Fibroblast of skin of scalp (primary cell): Measurements from ENCODE around the gene LPGAT1.
"Not testable (repeated sequence)": the region's sequence is repeated elsewhere in the genome, so short reads cannot be mapped to it uniquely, and the experiment has no call there.

ENCODE experiments used
- DNase-seq: peaks from one replicate; pipeline ENCODE4 v3.0.0-alpha.2; 2013

Gene LPGAT1

DNA sequence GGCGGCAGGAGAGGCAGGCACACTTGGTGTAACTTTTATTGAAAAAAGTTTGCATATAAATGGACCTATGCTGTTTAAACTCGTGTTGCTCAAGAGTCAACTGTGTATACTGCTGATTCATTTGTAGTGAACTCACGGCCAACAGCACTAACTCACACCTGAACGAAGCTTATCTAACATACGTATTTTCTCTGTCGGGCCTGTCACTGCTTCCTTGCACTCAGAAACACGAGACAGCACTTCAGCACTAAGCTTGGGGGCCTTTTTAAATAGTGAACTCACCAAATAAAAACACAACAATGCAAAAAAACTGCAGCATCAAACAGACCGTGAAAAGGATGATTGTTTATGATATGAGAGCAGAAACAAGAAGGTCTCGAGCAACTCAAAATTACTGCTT lies 96.2 kb downstream of the LPGAT1 start:
- no peak for DNase-seq

DNA sequence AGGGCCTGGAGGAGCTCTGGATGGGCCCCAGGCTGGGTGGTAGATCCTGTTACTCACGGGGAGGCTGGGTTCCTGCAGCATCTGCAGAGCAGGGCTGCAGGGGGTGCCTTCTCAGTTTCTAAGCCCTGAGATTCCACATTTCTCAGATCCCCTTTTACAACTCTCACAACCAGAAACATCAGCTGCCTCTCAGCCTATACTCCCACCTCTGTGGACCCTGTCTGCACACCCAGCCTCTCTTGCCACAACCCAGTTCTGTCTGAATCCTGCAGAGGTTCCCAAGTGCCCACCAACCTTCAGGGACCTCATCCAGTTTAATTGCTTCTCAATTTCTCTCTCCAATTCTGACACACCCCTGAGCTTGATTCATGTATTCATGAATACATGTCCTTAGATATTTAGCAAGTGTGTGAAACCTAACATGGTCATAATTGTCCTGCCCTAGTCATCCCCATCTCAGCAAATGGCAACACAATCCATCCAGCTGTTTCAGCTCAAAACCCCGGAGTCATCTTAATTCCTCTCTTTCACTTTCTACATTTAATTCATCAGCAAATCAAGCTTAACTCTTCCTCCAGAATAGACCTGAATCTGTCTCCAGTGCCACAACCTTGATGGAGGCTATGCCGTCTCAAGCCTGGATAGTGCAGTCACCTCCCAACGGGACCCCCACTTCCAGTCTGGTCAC lies 98.1 kb downstream of the LPGAT1 start:
- no peak for DNase-seq

DNA sequence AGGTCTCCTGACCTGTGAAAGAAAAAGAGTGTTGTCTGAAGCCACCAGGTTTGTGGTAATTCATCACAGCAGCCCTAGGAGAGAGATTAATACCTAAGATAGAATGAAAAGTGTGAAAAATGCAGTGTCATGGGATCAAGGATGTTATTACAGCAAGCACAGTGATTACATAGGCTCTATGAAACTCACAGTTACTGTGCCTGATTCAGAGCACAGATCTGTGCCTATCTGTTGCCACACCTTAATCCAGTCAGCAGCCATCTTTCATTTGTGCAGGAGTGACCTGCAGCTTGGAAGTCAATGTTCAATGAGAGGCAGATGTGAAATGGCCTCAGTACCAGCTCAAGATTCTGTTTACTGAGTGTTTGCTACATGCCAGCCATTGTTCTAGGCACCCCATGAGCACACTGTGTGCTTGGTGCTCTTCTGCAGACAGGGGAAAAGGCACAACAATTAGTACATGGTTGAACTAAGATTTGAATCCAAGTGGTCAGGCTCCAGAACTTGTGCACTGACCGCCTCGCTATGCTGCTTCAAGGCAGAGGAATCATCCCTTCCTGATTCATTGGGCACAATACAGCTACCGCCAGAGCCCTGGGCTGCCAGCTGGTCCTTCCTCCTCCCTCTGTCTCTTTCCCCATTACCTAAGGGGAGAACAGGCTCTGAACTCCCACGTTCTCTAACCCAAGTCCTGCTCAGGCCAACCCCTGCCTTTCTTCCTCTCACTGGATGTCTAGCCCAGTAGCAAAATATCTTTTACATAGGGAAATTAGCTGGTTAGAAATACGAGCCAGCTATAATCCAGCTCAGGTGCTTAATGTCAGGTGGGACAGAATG lies 98.9 kb downstream of the LPGAT1 start:
- DNase-seq: no peak

DNA sequence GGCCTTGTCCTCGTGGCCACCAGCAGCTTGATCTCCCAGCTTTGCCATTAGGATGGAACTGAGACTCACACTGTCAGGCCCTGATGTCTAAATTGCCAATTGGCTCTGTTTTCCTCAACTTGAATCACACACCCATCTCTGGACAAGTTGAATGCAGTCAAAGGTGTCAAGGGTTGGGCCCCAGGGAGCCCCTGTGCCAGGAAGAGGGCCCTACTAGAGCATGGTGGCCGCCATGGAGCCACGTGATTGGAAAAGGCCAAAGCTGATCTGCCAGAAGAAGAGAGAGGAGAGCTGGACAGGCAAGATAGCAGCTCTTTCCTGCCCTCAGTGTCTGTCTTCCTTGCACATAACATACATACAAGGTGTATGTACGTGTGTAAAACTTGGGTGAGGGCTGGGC lies 100.2 kb downstream of the LPGAT1 start:
- DNase-seq: no peak

DNA sequence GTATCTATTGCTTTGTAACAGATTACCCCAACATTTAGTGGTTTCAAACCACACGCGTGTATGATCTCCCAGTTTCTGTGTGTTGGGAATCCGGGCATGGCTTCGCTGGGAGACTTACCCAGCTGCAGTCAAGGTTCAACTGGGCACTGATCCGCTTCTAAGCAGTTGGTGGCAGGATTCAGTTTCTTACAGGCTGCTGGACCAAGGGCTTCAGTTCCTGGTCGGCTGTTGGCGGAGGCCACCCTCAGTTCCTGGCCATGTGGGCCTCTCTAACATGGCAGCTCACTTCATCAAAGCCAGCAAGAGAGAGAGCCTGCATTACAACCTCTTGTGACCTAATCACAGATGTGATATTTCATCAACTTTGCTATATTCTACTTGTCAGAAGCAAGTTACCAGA lies 101.3 kb downstream of the LPGAT1 start:
- no peak for DNase-seq

DNA sequence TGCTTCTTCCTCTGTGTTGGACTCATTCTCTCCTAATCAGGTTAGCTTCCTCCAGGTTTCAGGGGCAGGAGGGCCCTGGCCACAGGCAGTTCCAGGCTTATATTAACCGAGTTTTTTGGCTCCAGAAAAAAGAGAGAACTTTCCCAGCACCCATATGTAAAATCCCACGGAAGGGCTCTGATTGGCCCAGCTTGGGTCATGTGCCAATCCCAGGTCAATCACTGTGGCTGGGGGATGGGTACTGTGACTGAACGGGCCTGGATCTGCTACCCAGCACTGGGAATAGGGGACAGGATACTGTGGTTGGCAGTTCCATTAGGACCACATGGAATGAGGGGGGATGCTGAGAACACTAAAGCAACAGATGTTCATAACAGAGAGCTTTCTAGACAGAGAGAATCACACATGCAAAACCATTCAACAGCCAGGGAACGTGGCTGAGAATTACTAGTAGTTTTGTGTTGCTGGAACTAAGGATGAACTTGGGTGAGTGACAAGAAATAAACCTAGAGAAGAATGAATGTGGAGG lies 104.0 kb downstream of the LPGAT1 start:
- DNase-seq: peak; percentile 12

DNA sequence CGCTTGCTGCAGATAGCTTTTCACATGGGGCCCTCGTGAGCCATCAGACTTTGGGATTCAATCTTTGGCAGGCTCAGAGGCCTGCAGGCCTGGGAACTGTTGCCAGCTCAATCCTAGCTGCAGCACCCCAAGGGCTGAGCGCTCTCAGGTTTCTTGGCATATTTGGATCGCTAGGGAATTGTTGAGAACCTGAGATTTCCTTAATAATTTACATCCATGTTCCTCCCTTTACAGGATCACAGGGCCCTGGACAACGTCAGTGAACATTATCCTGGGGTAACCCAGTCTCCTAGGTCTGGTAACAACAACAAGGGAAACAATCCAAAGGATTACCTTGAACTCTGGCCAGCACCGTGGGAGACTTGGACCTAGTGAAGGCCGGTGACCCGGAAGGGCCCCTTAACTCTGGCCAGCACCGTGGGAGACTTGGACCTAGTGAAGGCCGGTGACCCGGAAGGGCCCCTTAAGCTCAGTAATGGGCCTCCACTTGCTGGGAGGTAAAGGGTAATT lies 105.8 kb downstream of the LPGAT1 start:
- DNase-seq: no peak

DNA sequence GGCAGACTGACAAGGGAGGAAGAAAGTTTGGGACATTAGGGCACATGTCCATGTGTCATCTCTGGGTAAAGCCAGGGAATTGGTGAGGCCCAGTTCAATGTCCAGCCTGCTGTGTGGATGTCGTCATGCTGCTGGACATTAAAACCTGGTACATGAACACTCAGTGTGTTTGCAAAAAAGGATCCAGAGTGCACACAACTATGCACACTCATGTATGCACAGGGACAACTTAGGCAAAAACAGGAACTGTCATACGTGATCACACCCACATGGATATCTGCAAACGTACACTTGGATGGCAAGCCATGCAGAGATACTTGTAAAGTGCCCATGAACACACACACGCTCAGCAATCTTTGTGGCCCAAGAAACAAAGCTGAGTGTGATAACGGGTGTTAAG lies 107.3 kb downstream of the LPGAT1 start:
- DNase-seq: no peak

DNA sequence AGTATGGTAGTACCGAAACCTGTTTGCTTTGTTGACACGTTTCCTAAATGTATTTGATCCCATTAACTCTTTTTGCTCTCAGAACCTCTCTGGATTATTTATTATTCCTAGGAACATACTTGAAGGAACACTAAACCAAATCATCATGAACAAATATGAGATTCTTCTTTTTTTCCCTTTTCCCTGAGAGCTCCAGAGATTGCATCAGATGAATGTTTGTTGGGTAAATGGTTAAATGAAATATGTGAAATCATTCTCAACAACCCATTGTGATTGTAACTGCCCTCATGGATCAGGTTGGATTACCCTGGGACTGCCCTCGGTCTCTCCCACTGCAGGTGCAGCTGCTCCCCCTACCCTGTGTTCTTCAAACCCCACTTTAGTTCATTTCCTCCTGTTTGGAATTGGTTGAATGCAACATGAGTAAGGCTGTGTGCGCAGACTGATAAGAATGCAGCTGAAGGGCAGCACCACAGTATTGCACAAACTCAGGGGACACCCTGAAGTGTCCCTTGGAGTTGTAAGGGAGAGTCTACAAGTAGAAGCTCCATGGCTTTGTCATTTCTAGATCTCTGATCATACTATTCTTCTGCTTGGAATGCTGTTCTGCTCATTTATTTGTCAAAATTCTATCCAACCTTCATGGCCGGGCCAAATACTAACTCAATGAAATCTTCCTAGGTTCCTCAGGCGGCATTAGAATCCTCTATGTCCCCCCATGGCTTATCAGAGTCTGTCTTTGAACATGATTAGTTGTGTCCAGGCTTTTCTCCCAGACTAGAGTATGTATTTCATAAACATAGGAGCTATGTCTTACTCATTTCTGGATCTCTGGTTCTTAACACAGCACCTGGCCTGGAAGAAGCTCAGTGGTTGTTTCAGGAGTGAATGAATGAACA lies 108.0 kb downstream of the LPGAT1 start:
- DNase-seq: no peak

DNA sequence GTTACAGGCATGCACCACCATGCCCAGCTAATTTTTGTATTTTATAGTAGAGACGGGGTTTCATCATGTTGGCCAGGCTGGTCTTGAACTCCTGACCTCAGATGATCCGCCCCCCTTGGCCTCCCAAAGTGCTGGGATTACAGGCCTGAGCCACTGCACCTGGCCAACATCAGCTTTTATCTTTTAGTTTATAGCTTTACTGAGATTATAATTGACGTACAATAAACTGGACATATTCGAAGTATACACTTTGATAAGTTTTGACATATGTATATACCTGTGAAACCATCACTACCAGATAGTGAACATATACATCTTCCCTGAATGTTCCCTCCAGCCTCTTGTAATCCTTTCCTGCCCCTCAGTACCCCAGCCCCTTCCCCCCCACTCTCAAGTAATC lies 114.0 kb downstream of the LPGAT1 start:
- DNase-seq: not testable (repeated sequence)

DNA sequence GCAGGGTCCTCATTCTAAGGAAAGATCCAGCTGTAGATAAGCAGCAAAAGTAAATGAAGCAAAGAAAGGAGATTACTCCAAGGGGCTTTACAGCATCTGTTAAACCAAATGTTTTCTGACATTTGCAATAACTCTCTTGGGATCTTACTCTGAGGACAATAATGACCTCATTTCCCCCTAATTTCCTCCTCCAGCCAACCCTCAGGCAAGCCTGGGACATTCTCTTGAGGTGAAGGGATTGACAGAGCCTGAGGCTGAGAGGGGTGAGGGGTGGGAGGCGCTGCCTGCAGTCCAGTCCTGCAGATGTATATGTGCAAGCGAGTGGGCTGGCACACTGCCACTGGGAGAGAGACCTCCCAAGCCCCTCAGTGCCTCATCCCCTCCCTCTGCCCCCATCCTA lies 114.6 kb downstream of the LPGAT1 start:
- DNase-seq: no peak

DNA sequence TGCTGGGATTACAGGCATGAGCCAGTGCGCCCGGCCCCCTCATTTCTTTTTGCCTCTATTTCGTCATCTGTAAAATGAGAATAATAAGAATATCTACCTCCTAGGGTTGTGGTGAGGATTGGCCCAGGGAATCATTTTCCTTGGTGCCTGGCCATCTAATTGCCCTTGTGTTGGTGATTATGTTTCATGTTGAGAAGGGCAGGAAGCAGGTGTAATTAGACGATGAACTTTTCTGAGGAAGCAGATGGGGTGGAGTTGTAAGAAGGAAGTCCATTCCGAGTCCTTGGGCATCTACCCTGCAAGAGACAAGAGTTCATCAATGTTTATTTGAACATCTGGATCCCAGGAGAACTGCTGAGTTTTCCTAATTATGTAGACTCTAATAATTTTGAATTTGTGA lies 116.4 kb downstream of the LPGAT1 start:
- no peak for DNase-seq

DNA sequence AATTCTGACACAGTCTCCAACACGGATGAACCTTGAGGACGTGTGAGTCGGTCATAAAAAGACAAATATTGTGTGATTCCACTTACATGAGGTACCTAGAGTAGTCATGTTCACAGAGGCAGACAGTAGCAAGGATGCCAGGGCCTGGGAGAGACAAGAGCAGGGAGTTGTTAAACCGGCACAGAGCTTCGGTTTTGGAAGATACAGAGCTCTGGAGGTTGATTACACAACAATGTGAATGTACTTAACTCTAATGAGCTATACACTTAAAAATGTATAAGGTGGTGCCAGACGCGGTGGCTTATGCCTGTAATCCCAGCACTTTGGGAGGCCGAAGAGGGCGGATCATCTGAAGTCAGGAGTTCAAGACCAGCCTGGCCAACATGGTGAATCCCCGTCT lies 117.3 kb downstream of the LPGAT1 start:
- no peak for DNase-seq

DNA sequence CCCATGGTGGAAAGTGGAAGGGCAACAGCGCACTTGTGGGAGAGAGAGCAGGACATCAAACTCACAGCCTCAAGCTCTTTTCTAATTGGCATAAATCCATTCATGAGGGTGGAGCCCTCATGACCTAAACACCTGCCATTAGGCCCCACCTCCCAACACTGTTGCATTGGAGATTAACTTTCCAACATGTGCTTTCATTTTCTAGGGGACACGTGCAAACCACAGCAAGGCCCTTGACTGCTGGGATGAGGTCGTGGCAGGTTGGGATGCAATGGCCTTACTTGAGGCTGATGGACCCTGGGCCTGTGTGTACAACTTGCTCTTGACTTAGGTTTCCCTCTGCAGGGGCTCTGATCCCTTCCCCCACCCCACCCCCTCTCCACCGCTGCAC lies 119.3 kb downstream of the LPGAT1 start:
- no peak for DNase-seq

DNA sequence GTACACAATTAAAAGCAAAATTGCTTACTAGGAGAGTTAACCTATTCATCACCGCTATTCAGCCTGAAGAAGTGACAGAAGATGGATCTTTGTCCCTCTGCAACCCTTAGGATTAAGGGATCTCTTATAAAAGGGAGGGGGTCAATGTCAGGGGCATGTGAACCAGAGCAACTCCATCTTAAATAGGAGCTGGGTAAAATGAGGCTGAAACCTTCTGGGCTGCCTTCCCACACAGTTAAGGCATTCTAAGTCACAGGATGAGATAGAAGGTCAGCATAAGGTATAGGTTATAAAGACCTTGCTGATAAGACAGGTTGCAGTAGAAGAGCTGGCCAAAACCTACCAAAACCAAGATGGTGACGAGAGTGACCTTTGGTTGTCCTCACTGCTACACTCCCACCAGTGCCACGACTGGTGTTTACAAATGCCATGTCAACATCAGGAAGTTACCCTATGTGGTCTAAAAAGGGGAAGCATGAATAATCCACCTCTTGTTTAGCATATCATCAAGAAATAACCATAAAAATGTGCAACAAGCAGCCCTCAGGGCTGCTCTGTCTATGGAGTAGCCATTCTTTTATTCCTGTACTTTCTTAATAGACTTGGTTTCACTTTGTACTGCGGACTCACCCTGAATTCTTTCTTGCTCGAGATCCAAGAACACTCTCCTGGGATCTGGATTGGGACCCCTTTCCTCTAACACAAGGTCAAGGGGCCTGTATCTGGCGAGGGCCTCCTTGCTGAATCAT lies 119.8 kb downstream of the LPGAT1 start:
- DNase-seq: no peak

DNA sequence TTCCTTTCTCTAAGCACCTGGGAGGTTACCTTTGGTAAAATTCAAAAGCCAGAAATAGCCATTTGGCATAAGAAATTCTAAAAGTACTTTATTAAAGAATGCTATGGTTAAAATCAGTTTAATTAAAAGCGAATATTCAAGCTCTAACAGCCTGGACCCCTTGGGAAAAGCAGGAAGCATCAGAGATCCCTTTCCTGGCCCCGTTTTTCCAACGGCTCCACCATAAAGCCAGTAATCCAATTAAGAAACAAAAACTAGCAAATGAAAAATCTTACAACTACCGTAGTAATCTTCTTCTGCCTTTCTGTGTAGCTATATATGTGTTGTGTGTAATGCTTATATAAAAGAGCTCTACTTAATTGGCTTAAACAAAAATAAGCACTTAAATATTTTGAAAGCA lies 121.6 kb downstream of the LPGAT1 start:
- DNase-seq: no peak

DNA sequence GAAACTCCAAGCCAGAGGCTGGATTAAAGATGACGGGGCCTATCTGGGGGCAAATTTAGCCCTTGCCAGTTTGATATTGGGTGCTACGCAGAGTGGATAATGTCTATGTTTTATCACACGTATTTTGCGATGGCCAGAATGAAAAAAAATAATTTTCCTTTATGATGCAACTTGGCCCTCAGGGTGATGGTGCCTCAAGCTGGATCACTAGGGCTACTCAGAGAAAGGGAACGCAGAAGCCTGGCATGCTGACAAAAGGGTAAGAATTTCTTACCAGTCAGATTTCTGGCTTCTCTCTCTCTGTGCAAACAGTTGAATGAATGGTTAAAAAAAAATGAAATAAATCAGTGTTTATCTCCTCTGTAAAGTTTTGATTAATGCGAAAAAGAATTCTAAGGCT lies 122.6 kb downstream of the LPGAT1 start:
- DNase-seq: no peak

DNA sequence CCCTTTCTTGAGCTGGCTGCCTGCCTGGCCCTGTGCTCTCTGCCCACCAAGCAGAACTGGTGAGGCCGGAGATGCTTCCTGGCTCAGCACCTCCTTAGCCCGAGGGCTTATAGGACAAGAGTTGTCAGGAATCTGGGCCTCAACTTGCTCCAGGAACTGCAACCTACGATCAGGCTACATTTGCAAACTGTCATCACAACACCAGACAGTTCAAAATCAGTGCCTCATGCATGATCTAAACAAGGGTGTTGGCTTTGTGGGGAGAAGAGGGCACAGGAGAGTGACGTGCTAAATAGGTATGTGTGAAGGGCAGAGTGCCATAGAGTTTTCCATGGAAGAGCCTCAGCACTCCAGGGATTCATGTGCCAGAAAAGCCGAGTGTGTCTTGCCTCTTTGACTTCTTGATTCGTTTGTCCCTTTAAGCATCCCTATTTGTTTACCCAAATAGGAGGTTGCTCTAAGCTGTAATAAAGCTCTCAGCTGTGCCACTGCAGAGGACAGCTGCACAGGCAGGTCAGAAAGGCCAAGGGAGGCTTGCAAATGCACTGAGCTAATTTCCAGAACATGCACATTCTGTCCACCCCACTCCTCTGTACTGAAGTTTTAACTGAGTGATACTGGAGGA lies 125.0 kb downstream of the LPGAT1 start:
- no peak for DNase-seq

DNA sequence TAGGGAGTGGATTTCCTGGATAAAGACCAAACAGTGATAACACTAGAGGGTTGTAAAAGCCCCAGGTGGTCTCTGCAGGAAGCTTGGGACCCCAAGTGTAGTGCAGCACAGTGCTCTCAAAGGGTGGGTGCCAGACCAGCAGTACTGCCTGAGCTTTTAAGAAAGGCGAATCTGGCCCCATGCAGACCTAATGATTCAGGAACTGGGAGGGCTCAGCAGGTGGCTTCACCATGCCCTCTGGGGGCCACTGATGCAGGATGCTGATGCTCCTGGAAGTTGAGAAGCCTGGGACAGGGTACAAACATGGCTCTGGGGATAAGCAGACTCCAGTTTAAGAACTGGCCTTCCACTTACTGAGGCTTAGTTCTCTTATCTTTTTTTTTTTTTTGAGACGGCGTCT lies 126.0 kb downstream of the LPGAT1 start:
- DNase-seq: no peak

DNA sequence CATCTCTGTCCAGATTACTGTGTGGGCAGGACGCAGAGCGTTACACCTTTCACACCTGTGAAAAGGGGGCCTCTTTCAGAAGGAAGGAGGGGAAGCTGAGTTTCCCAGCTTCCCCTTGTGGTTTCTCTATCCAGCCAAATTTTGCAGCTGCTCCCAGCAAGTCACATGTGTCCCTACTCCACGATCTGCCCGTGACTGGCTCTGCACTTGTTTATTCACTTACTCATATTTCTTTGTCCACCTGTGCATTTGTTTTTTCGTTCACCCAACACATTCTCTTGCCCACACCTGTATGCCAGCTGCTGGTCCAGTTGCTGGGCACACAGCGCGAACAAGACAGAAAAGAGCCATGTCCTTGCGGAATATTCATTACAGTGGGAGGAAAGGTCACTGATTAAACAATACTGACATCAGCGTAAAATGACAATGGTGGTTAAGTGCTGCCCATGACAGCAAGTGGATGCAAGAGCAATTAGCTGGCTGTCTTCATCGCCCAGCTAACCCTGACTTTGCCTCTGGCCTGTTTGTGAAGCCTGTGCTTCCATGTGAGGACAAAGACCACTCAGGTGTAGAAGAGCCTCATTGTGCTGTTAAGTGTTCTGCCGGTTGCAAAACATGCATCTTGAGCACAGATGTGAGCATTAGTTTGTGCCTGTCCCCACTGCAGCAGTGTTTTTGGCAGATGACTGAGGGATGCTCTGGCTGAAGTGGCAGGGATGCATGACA lies 126.6 kb downstream of the LPGAT1 start:
- no peak for DNase-seq

DNA sequence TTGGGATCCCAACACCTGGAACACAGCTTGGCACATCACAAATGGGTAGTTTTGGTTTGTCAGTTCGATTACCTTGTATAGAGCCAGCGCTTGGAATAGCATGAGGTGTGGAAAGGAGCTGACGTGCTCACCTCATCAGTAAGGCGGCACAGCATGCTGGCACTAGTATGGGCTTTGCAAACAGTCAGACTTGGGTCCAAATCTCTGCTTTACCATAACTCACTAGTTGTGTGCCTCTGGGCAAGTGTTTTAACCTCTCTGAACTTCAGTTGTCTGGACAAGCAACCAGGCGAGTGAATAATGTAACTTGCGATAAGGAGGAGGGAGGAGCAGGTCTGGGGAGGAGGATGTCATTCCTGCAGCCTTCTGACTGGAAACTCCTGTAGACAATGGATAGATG lies 128.8 kb downstream of the LPGAT1 start:
- no peak for DNase-seq
